OCI-LY1 (cell line): ENCODE data around the gene FAHD1.

Source experiments
- H2AFZ ChIP-seq: fragments of 200-600 bp; sonication (generic), shearing (Covaris generic); 2 replicates; pipeline ENCODE4 v1.6.0; 2014; ENCODE audit warnings: antibody characterized with exemption, mild to moderate bottlenecking, low read length
- H3F3A ChIP-seq: fragments of 200-600 bp; sonication (generic), shearing (Covaris generic); 2 replicates; pipeline ENCODE4 v1.6.0; 2014; ENCODE audit warnings: mild to moderate bottlenecking, antibody characterized with exemption, low read length, moderate library complexity; ENCODE audit not compliant: insufficient read depth
- H3K27ac ChIP-seq: fragments of 200-600 bp; sonication (generic); 2 replicates; pipeline ENCODE4 v1.5.1; 2014; ENCODE audit warnings: low read length, mixed run types, mild to moderate bottlenecking, low read depth; ENCODE audit not compliant: poor library complexity, severe bottlenecking
- H3K27me3 ChIP-seq: fragments of 200-600 bp; sonication (generic); 2 replicates; pipeline ENCODE4 v1.6.0; 2014; ENCODE audit warnings: antibody characterized with exemption, mild to moderate bottlenecking, low read length, moderate library complexity; ENCODE audit not compliant: insufficient read depth
- H3K36me3 ChIP-seq: fragments of 200-600 bp; sonication (generic); 2 replicates; pipeline ENCODE4 v1.6.1; 2014; ENCODE audit warnings: mild to moderate bottlenecking, antibody characterized with exemption, low read length, moderate library complexity, mixed read lengths; ENCODE audit not compliant: insufficient read depth
- H3K4me1 ChIP-seq: fragments of 200-600 bp; sonication (generic); 2 replicates; pipeline ENCODE4 v1.5.1; 2014; ENCODE audit warnings: mild to moderate bottlenecking, low read length, moderate library complexity; ENCODE audit not compliant: insufficient read depth, severe bottlenecking
- H3K4me2 ChIP-seq: fragments of 200-600 bp; sonication (generic), shearing (Covaris generic); 2 replicates; pipeline ENCODE4 v1.6.1; 2014; ENCODE audit warnings: low read length
- H3K4me3 ChIP-seq: fragments of 200-600 bp; sonication (generic); 2 replicates; pipeline ENCODE4 v1.5.1; 2014; ENCODE audit warnings: low read length, low read depth, mild to moderate bottlenecking, mixed read lengths; ENCODE audit not compliant: poor library complexity, severe bottlenecking
- H3K79me2 ChIP-seq: fragments of 200-600 bp; shearing (Covaris generic); 2 replicates; pipeline ENCODE4 v1.6.1; 2016; ENCODE audit warnings: mixed run types, low read length, mixed read lengths; ENCODE audit not compliant: insufficient read depth
- H3K9ac ChIP-seq: fragments of 200-600 bp; sonication (generic), shearing (Covaris generic); 2 replicates; pipeline ENCODE4 v1.6.1; 2014; ENCODE audit warnings: mild to moderate bottlenecking, low read length, mixed read lengths
- H3K9me2 ChIP-seq: fragments of 200-600 bp; sonication (generic), shearing (Covaris generic); 2 replicates; pipeline ENCODE4 v1.6.1; 2014; ENCODE audit warnings: low read depth, mild to moderate bottlenecking, low read length, mixed read lengths
- H3K9me3 ChIP-seq: fragments of 200-600 bp; shearing (Covaris generic); 2 replicates; pipeline ENCODE4 v1.6.1; 2014; ENCODE audit warnings: low read length, mixed read lengths
- H4K20me1 ChIP-seq: fragments of 200-600 bp; sonication (generic), shearing (Covaris generic); 2 replicates; pipeline ENCODE4 v1.6.0; 2016; ENCODE audit warnings: mild to moderate bottlenecking, low read length; ENCODE audit not compliant: insufficient read depth
- CTCF ChIP-seq: fragments of 200-600 bp; sonication (generic), shearing (Covaris generic); IDR thresholded peaks from 2 replicates; pipeline ENCODE4 v1.5.1; 2017; ENCODE audit warnings: mild to moderate bottlenecking, antibody characterized with exemption, low read length, moderate library complexity, mixed read lengths
- EZH2 ChIP-seq: fragments of 200-600 bp; sonication (generic), shearing (Covaris generic); IDR thresholded peaks from 2 replicates; pipeline ENCODE4 v1.8.0; 2017; ENCODE audit warnings: borderline replicate concordance, mixed run types, mild to moderate bottlenecking, antibody characterized with exemption, low read length, moderate library complexity, mixed read lengths

FAHD1 gene

GRCh38 chr16:1830213-1830612, 3.2 kb downstream of the FAHD1 start:
- H3K4me2 ChIP-seq, result no peak overlapping the region

GRCh38 chr16:1831186-1832075, 4.4 kb downstream of the FAHD1 start:
- Histone ChIP-seq H3K4me3 (no peak overlapping the region), H3K4me1 (peaks cover 8% of the 10 kb centered on the region), H3K36me3 (no peaks in the 10 kb centered on the region; the same call in 1 of the 2 replicates), H3K9me3 (no peaks in the 10 kb centered on the region), H3F3A (no peaks in the 10 kb centered on the region), H2AFZ (no peak overlapping the region), H3K9ac (no peak overlapping the region), H3K4me2 (no peak overlapping the region), H3K27me3 (no peaks in the 10 kb centered on the region; the same call in 1 of the 2 replicates), H4K20me1 (no peaks in the 10 kb centered on the region), H3K79me2 (no peaks in the 10 kb centered on the region), H3K9me2 (no peaks in the 10 kb centered on the region), H3K27ac (no peak overlapping the region)
- TF ChIP-seq CTCF (no peak), EZH2 (no peak)

More at GRCh38 chr16:1830213-1830612, 3.2 kb downstream of the FAHD1 start:
- H3K36me3 ChIP-seq, result no peaks in the 10 kb centered on the region; the same call in 1 of the 2 replicates
- H3K27ac ChIP-seq, result no peak overlapping the region
- no peak overlapping the region for H3K4me3 ChIP-seq
- H3K9me2 ChIP-seq, result no peaks in the 10 kb centered on the region
- H3K4me1 ChIP-seq, result peaks cover 8% of the 10 kb centered on the region
- no peak for TF ChIP-seq CTCF
- TF ChIP-seq EZH2, result no peak
- H3F3A ChIP-seq, result no peaks in the 10 kb centered on the region
- H3K79me2 ChIP-seq, result no peaks in the 10 kb centered on the region
- no peak overlapping the region for H2AFZ ChIP-seq
- no peaks in the 10 kb centered on the region for H3K9me3 ChIP-seq
- H3K9ac ChIP-seq, result no peak overlapping the region
- peaks cover 4% of the 10 kb centered on the region; the same call in 1 of the 2 replicates for H3K27me3 ChIP-seq
- H4K20me1 ChIP-seq, result no peaks in the 10 kb centered on the region

- Histone ChIP-seq H3F3A (no peaks in the 10 kb centered on the region), H3K9me2 (no peaks in the 10 kb centered on the region), H3K27ac (no peak overlapping the region), H3K4me3 (no peak overlapping the region), H3K9ac (no peak overlapping the region), H3K9me3 (no peaks in the 10 kb centered on the region), H2AFZ (no peak overlapping the region), H3K27me3 (no peaks in the 10 kb centered on the region; the same call in 1 of the 2 replicates), H4K20me1 (no peaks in the 10 kb centered on the region), H3K4me1 (no peaks in the 10 kb centered on the region), H3K36me3 (no peaks in the 10 kb centered on the region; the same call in 1 of the 2 replicates), H3K79me2 (no peaks in the 10 kb centered on the region), H3K4me2 (no peak overlapping the region)
- TF ChIP-seq EZH2 (no peak), CTCF (no peak)
These were observed 5.9 kb downstream of the FAHD1 start for GRCh38 chr16:1832838-1833454.
